Measurements from ENCODE around the gene WDR53.

- TF ChIP-seq ZNF232 (CRISPR knock-in tag; IDR thresholded peaks at IDR 0.05) (no peak), ELK1 (CRISPR knock-in tag; IDR thresholded peaks at IDR 0.05) (no peak), POLR3G (IDR thresholded peaks at IDR 0.05; ENCODE audit: extremely low read depth, insufficient read length, insufficient replicate concordance) (no peak)
These were observed 21.3 kb downstream of the WDR53 start for GRCh38 chr3:196547067-196547466.
